Liver (tissue), 3 donors: ENCODE data around the gene LRRC51.
A peak's percentile ranks its signal among the peaks of the same experiment; 100 is the strongest.

Experiments used
- EGR1 ChIP-seq, 2 donors: IDR thresholded peaks; 2 replicates each; pipeline ENCODE4 v1.6.1; 2016 to 2018; ENCODE audit warnings: antibody characterized with exemption in 2 of 2, low read depth in 2 of 2
- FOXA1 ChIP-seq: IDR thresholded peaks from 2 replicates; pipeline ENCODE4 v1.6.1; 2016; ENCODE audit warnings: antibody characterized with exemption
- GABPA ChIP-seq, 2 donors: IDR thresholded peaks in 1 of 2; conservative IDR thresholded peaks in 1 of 2; 2 replicates each; pipeline ENCODE4 v1.6.1; 2016; ENCODE audit warnings: antibody characterized with exemption in 2 of 2, mild to moderate bottlenecking in 1 of 2, moderate library complexity in 1 of 2
- HNF4G ChIP-seq: IDR thresholded peaks from 2 replicates; pipeline ENCODE4 v1.6.1; 2016; ENCODE audit warnings: antibody characterized with exemption
- MAX ChIP-seq: IDR thresholded peaks from 2 replicates; pipeline ENCODE4 v1.6.1; 2016; ENCODE audit warnings: antibody characterized with exemption
- RAD21 ChIP-seq, 2 donors: IDR thresholded peaks; 2 replicates each; pipeline ENCODE4 v1.6.1; 2016; ENCODE audit warnings: antibody characterized with exemption in 2 of 2, mild to moderate bottlenecking in 2 of 2
- SP1 ChIP-seq: IDR thresholded peaks from 2 replicates; pipeline ENCODE4 v1.6.1; 2018; ENCODE audit warnings: antibody characterized with exemption, mild to moderate bottlenecking
- TAF1 ChIP-seq: conservative IDR thresholded peaks from 2 replicates; pipeline ENCODE4 v1.6.1; 2016; ENCODE audit warnings: antibody characterized with exemption, mild to moderate bottlenecking
- YY1 ChIP-seq: IDR thresholded peaks from 2 replicates; pipeline ENCODE4 v1.6.1; 2016; ENCODE audit warnings: antibody characterized with exemption, mild to moderate bottlenecking
- TF ChIP-seq, protein P1 (sequence below): fragments of 150-350 bp; IDR thresholded peaks from 2 replicates; pipeline ENCODE4 v1.5.1; 2017; ENCODE audit warnings: improper control_type of control experiment, low read depth, low read length; ENCODE audit not compliant: missing input control
- TF ChIP-seq, protein P2 (sequence below): IDR thresholded peaks from 2 replicates; pipeline ENCODE4 v1.6.1; 2016; ENCODE audit warnings: antibody characterized with exemption, mild to moderate bottlenecking
- donor health status: healthy.
- donor health status: healthy.

GRCh38 chr11:72112978-72113808 lies 32.5 kb downstream of the LRRC51 start:
- TF ChIP-seq, protein P1, sequence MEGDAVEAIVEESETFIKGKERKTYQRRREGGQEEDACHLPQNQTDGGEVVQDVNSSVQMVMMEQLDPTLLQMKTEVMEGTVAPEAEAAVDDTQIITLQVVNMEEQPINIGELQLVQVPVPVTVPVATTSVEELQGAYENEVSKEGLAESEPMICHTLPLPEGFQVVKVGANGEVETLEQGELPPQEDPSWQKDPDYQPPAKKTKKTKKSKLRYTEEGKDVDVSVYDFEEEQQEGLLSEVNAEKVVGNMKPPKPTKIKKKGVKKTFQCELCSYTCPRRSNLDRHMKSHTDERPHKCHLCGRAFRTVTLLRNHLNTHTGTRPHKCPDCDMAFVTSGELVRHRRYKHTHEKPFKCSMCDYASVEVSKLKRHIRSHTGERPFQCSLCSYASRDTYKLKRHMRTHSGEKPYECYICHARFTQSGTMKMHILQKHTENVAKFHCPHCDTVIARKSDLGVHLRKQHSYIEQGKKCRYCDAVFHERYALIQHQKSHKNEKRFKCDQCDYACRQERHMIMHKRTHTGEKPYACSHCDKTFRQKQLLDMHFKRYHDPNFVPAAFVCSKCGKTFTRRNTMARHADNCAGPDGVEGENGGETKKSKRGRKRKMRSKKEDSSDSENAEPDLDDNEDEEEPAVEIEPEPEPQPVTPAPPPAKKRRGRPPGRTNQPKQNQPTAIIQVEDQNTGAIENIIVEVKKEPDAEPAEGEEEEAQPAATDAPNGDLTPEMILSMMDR, result no peak
- TF ChIP-seq RAD21 (IDR thresholded peaks at IDR 0.05) (peak in 1 of 2 donors; percentile 41), GABPA (IDR thresholded peaks at IDR 0.05 in 1 of 2, conservative IDR thresholded peaks at IDR 0.05 in 1 of 2) (no peak), FOXA1 (no peak), MAX (no peak), TAF1 (no peak), HNF4G (no peak), YY1 (no peak), EGR1 (IDR thresholded peaks at IDR 0.05; ENCODE audit: low read depth in 2 of 2) (no peak), SP1 (no peak)
- TF ChIP-seq, protein P2, sequence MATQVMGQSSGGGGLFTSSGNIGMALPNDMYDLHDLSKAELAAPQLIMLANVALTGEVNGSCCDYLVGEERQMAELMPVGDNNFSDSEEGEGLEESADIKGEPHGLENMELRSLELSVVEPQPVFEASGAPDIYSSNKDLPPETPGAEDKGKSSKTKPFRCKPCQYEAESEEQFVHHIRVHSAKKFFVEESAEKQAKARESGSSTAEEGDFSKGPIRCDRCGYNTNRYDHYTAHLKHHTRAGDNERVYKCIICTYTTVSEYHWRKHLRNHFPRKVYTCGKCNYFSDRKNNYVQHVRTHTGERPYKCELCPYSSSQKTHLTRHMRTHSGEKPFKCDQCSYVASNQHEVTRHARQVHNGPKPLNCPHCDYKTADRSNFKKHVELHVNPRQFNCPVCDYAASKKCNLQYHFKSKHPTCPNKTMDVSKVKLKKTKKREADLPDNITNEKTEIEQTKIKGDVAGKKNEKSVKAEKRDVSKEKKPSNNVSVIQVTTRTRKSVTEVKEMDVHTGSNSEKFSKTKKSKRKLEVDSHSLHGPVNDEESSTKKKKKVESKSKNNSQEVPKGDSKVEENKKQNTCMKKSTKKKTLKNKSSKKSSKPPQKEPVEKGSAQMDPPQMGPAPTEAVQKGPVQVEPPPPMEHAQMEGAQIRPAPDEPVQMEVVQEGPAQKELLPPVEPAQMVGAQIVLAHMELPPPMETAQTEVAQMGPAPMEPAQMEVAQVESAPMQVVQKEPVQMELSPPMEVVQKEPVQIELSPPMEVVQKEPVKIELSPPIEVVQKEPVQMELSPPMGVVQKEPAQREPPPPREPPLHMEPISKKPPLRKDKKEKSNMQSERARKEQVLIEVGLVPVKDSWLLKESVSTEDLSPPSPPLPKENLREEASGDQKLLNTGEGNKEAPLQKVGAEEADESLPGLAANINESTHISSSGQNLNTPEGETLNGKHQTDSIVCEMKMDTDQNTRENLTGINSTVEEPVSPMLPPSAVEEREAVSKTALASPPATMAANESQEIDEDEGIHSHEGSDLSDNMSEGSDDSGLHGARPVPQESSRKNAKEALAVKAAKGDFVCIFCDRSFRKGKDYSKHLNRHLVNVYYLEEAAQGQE, result no peak
